GM21528 (cell line): Measurements from ENCODE around the gene PGAP2.
"Not testable (repeated sequence)": the region's sequence is repeated elsewhere in the genome, so short reads cannot be mapped to it uniquely, and the experiment has no call there.

Source experiments
- ATAC-seq: cut with Tn5 transposase; IDR thresholded peaks from one replicate; pipeline ENCODE4 v1.9.1; 2021; ENCODE audit warnings: mild to moderate bottlenecking, moderate library complexity; ENCODE audit not compliant: unreplicated experiment, low FRiP score

PGAP2 gene

DNA sequence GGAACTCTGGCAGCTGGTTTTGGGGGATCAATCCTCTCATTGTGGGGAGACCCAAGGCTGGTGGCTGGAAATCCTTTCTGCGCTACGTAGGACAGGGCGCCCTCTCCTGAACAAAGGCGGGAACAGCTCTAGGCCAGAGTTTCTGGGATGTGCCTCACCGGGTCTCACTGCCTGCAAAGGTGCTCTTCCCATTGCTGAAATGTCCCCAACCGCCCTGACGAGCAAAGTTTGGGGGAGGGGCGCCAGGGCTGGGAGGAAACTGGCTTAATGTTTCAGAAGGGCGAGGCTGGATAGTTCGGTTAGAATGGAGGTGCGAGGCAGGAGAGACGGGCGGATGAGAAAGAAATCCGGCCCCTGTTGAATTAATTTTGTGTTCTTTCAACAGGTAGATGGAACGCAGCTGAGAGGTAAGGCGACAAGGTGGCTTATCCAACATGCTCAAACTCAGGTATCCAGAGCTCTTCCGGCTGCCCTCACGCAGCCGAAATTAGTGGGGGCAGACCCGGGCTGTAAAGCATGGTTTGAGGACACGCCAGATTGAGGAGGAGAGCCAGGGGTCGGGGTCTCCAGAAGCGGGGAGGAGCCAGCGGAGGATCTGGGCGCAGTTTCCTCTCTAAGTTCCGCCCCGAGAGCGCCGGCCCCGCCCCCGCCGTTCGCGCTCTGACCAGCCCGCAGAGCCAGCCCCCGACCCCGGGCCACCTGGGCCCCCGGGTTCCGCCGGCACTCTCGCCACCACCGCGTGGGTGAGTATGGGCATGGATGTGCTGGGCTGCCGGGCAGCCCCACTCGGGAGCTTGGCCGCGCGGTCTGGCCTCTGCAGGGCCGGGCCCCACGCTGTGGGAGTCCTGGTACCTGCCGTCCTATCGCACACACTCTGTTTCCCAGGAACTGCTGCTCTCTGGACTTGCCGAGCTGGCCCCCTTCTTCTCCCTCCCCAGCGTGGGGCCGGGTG, at the start of gene PGAP2:
Gene PGAP2, plus strand, starts transcription at position 652 of the 952 bp plus-strand sequence. CDS start 2,700 bp downstream, outside the sequence.
- peak; percentile 61 for ATAC-seq

DNA sequence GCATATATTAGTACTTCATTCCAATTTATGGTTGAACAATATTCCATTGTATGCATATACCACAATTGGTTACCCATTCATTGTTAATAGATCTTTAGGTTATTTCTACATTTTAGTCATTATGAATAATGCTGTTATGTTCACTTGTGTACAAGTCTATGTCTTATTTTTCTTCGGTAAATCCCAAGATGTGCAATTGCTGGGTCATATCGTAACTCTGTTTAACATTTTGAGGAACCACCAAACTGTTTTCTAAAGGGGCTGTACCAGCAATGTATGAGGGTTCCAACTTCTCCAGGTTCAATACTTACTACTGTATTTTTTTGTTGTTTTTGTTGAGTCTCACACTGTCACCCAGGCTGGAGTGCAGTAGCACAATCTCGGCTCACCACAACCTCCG, 44.1 kb upstream of the PGAP2 start:
- no peak for ATAC-seq

DNA sequence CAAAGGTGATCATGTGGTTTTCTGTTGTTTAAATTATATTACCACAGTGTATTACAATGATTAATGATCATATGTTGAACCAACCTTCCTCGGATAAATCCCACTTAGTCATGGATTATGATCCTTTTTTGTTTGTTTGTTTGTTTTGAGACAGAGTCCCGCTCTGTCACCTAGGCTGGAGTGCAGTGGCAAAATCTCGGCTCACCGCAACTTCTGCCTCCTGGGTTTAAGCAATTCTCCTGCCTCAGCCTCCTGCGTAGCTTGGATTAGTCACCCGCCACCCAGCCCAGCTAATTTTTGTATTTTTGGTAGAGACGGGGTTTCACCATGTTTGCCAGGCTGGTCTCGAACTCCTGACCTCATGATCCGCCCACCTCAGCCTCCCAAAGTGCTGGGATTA, 41.5 kb upstream of the PGAP2 start:
- ATAC-seq, result not testable (repeated sequence)

DNA sequence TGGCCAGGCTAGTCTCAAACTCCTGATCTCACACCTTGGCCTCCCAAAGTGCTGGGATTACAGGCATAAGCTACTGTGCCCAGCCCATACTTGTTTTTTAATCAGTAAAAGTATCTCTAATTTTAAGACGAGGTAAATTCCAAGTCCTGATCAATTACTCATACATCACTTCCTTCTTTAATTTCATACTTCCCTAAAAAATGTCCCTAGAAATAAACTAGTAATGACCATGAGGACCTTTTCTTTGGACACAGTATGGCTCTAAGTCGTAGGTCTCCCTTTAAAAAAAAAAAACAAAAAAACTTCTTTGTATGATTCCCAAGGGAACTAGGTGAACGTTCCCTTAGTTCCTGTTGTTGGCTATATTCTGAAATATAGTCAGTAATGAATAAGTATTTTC, 40.8 kb upstream of the PGAP2 start:
- ATAC-seq, result no peak

DNA sequence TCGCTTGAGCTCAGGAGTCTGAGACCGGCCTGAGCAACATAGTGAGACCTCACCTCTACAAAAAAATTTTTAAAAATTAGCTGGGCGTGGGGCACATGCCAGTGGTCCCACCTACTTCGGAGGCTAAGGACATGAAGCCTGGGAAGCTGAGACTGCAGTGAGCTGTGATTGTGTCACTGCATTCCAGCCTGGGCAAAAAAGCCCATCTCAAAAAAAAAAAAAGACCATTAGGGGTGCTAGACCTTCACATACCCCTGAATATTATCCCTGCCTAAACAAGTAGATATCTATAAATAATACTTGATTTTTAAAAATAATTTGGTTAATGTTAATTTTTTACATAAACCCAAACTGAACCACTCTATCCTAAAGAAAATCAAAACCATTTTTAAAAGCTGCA, 35.2 kb upstream of the PGAP2 start:
- ATAC-seq, result no peak

DNA sequence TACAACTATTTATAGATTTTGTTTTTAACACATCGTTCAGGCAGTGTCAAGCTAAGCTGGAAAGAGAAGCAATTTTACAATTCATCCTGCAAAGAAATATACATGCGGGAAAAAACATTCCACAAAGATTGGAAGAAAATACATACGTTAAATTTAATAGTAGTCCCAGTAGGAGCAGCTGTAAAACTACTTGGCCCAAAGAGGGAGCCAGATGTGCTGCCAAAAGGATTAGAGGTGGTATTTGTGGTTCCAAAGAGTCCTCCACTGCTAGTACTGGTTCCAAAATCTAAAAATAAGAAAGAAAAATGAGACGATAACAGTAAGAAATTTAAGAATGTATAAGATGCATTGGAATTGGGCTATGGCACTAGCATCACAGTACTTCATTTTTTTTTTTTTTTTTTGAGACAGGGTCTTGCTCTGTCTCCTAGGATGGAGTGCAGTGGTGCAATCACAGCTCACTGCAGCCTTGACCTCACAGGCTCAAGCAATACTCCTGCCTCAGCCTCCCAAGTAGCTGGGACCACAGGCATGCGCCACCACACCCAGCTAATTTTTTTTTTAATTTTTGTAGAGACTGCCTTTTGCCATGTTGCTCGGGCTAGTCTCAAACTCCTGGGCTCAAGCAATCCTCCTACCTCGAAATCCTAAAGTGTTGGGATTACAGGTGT, 32.5 kb upstream of the PGAP2 start:
- no peak for ATAC-seq

DNA sequence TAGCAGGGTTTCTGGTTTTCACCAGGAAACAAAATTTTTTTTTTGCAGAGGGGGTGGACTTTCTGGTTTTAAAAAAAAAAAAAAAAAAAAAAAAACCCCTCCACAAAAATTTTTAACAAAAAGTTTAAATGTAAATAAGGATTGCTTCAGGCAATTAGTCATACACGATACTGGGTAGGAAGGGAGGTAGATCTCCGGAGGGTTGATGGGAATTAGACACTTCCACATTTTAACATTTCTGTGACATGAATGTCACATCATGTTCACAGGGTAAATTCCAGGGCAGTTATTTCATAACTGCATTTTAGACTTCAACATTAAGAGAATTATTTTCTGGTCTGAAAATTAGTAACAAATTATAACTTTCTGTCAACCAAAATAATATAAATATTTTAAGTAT, 26.9 kb upstream of the PGAP2 start:
- ATAC-seq, result no peak

DNA sequence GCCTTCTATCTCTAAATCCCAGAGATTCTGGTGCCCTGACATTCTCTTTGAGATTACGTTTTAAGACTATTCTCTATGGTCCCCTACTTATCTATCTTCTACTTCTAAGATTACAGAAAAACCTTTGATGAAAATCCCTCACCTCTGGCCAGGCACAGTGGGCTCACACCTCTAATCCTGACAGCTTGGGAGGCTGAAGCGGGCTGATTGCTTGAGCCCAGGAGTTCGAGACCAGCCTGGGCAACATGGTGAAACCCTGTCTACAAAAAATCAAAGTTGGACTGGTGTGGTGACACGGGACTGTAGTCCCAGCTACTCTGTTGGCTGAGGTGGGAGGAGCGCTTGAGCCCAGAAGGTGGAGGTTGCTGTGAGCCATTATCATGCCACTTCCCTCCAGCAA, 25.4 kb upstream of the PGAP2 start:
- ATAC-seq, result no peak

DNA sequence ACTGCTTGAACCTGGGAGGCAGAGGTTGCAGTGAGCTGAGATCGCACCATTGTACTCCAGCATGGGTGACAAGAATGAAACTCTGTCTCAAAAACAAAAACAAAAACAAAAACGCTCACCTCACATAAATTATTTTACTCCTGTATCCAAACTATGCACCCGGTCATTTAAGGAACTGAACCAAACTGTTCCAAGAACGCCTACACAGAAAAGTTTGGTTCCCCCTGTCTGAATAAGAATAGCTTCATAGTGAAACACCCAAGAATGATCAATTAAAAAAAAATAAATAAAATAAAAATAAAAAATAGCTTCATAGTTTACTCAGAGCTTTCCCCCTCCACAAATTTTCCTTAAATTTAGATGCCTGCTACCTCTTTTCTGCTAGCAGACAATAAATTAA, 24.7 kb upstream of the PGAP2 start:
- ATAC-seq, result no peak

DNA sequence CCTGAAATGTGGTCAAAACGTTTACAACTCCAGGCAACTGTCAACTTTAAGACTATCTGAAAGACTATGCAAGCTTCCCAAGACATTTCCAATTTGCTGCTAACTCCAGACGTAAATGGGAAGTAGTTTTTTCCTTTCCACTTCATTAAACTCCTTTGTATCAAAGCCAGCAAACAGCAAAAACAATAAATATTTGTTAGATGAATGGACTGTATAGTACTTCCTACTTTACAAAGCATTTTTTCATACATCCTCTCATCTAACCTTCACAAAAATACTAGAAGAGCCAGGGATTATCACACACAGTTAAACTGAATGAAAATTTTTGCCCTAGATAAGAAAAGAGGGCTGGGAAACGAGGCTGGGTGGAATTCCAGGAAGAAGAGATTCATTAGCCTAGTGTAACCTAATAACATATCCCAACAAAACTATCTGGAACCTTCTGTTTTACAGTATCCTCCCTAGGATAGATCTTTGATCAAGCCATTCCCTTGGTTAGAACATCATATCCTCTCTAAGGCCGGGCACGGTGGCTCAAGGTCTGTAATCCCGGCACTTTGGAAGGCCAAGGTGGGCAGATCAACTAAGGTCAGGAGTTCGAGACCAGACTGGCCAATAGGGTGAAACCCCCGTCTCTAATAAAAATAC, 21.5 kb upstream of the PGAP2 start:
- no peak for ATAC-seq

DNA sequence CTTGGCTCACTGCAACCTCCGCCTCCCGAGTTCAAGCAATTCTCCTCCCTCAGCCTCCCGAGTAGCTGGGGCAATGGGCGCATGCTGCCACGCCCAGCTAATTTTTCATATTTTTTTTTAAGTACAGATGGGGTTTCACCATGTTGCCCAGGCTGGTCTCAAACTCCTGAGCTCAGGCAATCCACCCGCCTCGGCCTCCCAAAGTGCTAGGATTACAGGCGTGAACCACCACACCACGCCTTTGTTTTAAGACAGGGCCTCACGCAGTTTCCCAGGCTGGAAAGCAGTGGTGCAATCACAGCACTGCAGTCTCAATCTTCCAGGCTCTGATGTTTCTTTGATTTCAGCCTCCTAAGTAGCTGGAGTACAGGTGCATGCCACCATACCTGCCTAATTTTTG, 14.0 kb upstream of the PGAP2 start:
- ATAC-seq, result not testable (repeated sequence)

DNA sequence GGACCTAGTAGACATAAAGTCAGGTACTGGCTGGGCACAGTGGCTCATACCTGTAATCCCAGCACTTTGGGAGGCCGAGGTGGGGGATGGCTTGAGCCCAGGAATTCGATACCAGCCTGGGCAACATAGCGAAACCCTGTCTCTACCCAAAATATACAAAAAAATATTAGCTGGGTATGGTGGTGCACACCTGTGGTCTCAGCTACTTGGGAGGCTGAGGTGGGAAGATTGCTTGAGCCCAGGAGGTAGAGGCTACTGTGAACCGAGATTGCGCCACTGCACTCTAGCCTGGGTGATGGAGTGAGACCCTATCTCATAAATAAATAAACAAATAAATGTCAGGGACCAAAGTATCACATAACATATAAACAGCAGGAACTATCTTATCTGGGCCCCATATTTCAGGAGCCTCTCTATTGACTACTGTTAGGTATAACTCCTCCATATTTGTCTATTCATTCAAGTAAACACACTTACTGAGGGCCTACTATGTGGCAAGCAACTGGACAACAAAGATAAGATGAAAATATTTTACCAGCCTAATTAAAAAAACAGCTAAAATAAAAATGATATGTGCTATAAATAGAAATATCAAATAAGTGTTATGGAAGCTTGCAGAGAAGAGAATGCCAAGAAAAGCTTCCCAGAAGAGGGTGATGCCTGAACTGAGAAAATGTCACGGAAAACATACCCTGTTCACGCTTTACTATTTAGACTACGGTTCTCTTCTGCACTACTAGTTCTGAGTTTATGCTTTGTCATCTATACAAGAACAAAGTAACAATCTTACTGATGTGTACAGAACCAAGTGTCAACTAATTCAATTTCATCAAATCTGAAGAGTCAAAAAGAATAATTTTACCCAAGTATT, 13.0 kb upstream of the PGAP2 start:
- ATAC-seq, result no peak

DNA sequence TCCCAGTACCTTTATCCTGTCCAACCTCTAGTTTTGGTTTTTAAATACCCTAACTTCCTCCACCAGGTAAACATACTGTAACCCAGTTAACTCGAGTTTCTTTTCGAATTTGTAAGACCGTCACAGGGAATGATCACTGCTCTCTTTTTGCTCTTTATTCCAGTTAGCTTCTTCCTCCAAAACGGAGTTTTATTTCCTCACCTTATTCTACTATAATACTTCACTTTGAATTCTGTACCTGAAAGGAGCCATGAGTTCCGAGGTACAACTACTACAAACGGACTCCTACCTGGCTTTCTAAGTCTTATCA, 12.4 kb upstream of the PGAP2 start:
- ATAC-seq, result no peak

DNA sequence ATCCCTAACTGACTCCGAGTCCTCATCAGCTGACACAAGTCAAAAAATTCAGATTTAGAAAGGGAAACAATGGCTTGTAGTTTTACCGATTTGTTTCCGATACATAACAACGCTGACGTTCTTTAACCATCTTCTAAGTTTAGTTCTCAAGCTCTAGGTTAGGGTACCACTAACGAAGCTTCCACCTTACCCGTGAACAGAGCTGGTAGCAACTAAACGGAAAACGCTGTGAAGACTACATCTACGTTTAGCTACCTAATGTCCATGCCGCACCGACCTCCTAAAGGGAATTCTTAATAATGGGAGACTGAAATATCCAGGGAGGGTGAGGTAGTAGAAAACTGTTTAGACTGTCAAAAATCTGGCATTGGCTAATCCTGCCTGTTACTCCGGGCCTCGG, 12.0 kb upstream of the PGAP2 start:
- no peak for ATAC-seq

DNA sequence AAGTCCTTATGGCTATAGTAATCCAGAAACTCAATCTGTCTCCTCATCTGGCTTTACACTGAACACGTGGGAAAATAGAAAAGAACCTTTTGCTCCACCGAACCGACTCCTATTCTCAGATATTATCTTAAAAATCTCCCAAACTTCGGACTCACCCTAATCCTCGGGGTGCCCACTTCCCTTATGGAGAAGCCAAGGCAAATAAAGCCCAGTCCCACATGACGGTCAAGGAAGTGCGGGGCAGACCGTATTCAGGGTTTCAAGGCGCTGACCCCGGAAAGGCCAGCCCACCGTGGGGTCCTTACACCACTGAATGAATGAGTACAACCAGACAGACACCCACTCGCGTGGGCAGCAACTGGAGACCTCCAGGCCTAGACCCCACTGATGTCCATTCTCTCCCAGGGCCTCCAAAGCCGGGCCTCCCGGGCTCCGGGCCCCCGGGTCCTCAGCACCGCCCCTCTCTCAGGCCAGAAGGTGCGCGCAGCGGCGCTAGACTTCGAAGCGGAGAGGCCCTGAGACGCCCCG, 11.5 kb upstream of the PGAP2 start:
- peak; percentile 44 for ATAC-seq

DNA sequence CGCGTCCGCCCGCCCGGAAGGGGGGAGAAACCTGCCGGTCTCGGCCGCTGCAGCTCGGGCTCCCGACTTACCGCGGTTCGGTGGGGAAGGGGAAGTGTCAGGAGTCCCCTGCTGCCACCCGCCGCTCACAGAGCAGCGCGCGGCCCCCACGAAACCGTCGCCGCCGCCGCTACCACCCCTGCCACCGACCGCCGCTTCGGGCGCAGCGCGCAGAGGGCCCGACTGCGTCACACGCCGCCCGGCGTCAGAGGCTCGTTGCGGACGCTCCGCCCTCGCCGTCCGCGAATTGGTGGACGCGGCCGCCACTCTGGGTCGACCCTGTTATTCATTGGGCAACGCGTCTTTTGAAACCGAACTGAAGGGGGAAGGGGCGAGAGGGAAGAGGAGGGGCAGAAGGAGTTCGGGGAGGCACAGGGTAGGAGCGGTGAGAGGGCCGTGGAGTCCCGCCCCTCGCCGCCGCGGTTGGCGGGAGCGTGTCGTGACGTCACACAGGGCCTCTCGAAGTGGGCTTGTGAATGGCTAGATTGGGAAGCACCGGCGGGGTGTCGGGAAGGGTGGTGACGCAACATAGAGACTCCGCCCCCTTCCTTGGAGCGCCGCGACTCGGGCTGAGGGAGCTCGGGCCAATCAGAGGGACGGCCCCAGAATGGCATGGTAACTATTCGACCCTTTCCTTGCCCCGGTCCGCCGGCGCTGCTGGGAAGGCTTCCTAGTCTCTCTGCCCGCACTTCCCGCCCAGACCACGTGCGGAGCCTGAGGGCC, 10.8 kb upstream of the PGAP2 start, which contains the start of gene NUP98:
Gene NUP98, minus strand, starts transcription at position 226 of the 762 bp plus-strand sequence. CDS start 15,437 bp downstream, outside the sequence.
- ATAC-seq, result peak; percentile 96

DNA sequence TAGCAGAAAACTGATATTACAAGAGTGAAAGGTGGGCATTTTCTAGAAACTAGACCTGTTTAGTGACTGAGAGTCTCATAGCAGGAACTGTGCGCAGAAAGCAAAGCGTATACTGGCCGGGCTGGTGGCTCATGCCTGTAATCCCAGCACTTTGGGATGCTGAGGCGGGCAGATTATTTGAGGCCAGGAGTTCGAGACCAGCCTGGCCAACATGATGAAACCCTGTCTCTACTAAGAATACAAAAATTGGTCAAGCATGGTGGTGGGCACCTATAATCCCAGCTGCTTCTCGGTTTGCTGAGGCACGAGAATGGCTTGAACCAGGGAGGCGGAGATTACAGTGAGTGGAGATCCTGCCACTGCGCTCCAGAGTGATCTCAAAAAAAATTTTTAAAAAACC, 9.2 kb upstream of the PGAP2 start:
- no peak for ATAC-seq

DNA sequence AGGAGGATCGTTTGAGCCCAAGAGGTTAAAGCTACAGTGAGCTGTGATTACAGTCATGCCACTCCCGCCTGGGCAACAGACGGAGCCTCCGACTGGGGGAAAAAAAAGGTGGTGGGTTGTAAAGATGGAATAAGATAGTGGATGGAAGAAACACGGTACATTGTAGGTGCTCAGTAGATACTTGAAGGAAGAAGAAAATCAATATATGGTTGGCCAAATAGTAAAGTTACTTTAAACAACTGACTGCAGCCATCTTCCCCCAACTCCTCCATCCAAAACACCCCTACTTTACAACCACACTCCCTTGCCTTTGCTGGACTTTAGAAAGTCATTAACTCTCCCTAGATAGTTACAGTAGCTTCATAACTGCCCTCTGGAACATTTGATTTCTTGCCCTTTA, 8.5 kb upstream of the PGAP2 start:
- no peak for ATAC-seq

DNA sequence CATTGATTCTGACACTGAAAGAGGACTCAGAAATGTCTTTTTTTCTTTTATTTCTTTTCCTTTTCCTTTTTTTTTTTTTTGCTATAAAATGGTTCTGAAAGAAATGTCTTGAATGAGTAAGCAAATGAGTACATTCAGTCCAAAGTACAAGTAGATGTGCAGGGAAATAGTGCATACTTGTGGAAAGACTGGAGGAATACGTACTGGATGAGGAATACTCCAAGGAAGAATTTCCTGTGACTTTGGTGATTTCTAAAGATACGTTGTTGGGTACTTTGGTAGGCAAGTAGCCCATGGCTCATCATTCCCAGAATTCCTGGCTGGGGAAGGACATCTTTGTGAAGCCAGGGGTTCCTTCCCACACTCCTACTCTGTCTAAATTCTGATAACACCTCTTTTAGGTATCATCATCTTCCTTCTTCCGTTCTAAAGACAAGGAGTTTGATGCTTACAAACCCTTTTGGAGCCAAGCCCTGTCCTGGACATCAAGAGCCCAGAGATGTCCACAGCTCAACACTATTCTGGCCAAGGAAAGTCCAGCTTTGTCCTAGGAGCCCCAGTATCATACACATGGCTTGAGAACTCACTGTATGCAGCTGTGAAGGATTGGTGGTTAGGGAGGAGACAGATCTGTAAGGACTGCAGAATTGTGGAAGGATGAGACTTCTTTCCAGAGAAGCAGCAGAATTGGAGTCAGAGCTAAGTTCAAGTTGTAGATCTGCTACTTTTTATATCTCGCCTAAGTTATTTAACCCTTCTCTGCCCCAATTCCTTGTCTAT, 6.2 kb upstream of the PGAP2 start:
- ATAC-seq, result no peak
